Glutamatergic neuron (in vitro differentiated cells): ENCODE measurements around the gene LHFPL2. TPM values are rescaled to one million over a fixed set of nuclear protein-coding genes. Genes with fewer than 3 reads are reported as not detected.

Experiments
- DNase-seq: peaks from one replicate; pipeline ENCODE4 v3.0.0; 2022
- H3K27ac Mint-ChIP-seq: one replicate; pipeline ENCODE4 v1.8.0; 2020; ENCODE audit warnings: mild to moderate bottlenecking, mixed read lengths, inconsistent platforms; ENCODE audit not compliant: unreplicated experiment
- H3K27me3 Mint-ChIP-seq: one replicate; pipeline ENCODE4 v1.8.0; 2020; ENCODE audit warnings: mild to moderate bottlenecking, moderate library complexity, mixed read lengths, inconsistent platforms; ENCODE audit not compliant: unreplicated experiment
- H3K36me3 Mint-ChIP-seq: one replicate; pipeline ENCODE4 v1.8.0; 2020; ENCODE audit warnings: mild to moderate bottlenecking, mixed read lengths, inconsistent platforms; ENCODE audit not compliant: unreplicated experiment
- H3K4me1 Mint-ChIP-seq: one replicate; pipeline ENCODE4 v1.8.0; 2020; ENCODE audit warnings: mild to moderate bottlenecking, low read depth, mixed read lengths, inconsistent platforms; ENCODE audit not compliant: unreplicated experiment
- H3K4me3 Mint-ChIP-seq: one replicate; pipeline ENCODE4 v1.8.0; 2020; ENCODE audit warnings: mild to moderate bottlenecking, mixed read lengths, inconsistent platforms; ENCODE audit not compliant: unreplicated experiment
- H3K9me3 Mint-ChIP-seq: one replicate; pipeline ENCODE4 v1.8.0; 2020; ENCODE audit warnings: mild to moderate bottlenecking, moderate library complexity, mixed read lengths, inconsistent platforms; ENCODE audit not compliant: unreplicated experiment
- total RNA-seq: library from RNA; stranded (reverse); fragmentation: NEBNext Ultra II Directional; extraction: Animal tissue kit (Norgen Biotek cat#: 25700); gene quantifications from one replicate; pipeline ENCODE4 v1.2.1, GENCODE V29; 2021; ENCODE audit not compliant: unreplicated experiment
- TF ChIP-seq, protein P1 (sequence below): fragments of 200-600 bp; sonication (generic); IDR thresholded peaks from one replicate; pipeline ENCODE4 v1.5.0; 2021; ENCODE audit not compliant: partially characterized antibody, unreplicated experiment

Gene LHFPL2
- total RNA-seq, 1 donor from 2014 or later, result 2.5 TPM

DNA sequence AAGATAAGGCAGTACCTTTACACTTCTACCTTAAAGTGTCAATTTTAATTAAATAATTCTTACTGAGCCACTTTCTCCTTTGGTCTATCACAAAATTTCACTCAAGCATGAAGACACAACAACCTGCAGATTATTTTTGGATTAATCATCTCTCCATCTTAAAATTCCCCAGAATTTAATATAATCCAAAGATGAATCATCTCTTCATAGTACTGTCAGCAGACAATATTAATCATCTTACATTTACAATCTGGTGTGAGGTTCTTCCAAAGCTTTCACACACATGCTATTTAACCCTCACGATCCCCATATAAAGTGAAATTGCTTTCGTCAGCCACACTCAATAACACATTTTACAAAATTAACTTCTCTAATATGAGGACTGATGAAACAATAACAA is 43.0 kb downstream of the LHFPL2 start:
- TF ChIP-seq, protein P1, sequence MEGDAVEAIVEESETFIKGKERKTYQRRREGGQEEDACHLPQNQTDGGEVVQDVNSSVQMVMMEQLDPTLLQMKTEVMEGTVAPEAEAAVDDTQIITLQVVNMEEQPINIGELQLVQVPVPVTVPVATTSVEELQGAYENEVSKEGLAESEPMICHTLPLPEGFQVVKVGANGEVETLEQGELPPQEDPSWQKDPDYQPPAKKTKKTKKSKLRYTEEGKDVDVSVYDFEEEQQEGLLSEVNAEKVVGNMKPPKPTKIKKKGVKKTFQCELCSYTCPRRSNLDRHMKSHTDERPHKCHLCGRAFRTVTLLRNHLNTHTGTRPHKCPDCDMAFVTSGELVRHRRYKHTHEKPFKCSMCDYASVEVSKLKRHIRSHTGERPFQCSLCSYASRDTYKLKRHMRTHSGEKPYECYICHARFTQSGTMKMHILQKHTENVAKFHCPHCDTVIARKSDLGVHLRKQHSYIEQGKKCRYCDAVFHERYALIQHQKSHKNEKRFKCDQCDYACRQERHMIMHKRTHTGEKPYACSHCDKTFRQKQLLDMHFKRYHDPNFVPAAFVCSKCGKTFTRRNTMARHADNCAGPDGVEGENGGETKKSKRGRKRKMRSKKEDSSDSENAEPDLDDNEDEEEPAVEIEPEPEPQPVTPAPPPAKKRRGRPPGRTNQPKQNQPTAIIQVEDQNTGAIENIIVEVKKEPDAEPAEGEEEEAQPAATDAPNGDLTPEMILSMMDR, result no peak
- Mint-ChIP-seq H3K9me3 (peaks cover 8% of the 10 kb centered on the region), H3K27ac (no peak overlapping the region), H3K27me3 (peaks cover 4% of the 10 kb centered on the region), H3K4me1 (no peaks in the 10 kb centered on the region), H3K4me3 (no peak overlapping the region), H3K36me3 (no peaks in the 10 kb centered on the region)
- no peak for DNase-seq

DNA sequence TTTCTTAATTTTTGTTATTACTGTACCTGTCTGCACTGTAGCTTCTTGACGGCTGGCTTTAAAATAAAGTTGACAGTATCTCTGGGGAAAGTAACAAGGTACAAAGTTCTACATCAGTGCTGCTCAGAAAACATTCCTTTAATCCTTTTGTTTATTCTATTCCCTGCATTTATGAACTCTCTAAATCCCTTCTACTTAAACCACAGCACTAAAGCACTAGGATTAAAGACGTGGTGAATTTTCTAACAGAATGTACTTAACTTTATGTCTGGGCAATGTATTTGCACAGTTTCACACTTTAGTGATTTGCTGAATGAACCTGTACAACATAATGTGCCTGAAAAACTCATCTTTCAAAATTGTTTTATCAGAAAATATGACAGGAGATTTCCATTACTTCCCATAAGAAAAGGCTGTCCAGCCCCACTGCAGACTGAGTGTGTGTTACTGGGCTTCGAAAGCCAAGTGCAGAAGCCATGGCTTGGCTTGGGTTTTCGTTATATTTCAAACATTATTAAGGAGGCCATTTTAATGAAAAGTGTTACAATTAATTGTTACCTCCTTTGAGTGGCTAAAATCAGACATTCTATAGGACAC is 43.8 kb downstream of the LHFPL2 start:
- no peak for DNase-seq
- H3K27me3 Mint-ChIP-seq, result peaks cover 3% of the 10 kb centered on the region
- H3K27ac Mint-ChIP-seq, result no peak overlapping the region
- H3K36me3 Mint-ChIP-seq, result no peaks in the 10 kb centered on the region
- H3K4me3 Mint-ChIP-seq, result no peak overlapping the region
- peaks cover 8% of the 10 kb centered on the region for H3K9me3 Mint-ChIP-seq
- TF ChIP-seq, protein P1, result no peak
- H3K4me1 Mint-ChIP-seq, result no peaks in the 10 kb centered on the region

DNA sequence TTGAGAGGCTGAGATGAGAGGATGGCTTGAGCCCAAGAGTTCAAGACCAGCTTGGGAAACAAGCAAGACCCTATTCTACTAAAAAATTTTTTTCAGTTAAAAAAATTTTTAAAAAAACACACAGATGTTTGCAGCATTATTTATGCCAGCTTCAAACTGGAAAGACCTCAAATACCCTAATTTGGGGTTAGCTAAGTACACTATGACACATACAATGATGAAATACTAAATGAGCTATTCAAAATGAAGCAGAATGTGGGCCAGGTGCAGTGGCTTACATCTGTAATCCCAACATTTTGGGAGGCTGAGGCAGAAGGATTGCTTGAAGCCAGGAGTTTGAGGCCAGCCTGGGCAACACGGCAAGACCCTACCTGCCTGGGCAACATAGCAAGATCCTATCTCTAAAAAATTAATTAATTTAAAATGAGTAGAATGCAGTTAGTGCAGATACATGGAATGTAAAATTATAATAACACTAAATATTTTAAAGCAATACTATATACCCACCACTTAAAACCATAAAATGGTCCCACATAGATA is 44.9 kb downstream of the LHFPL2 start:
- no peaks in the 10 kb centered on the region for H3K36me3 Mint-ChIP-seq

DNA sequence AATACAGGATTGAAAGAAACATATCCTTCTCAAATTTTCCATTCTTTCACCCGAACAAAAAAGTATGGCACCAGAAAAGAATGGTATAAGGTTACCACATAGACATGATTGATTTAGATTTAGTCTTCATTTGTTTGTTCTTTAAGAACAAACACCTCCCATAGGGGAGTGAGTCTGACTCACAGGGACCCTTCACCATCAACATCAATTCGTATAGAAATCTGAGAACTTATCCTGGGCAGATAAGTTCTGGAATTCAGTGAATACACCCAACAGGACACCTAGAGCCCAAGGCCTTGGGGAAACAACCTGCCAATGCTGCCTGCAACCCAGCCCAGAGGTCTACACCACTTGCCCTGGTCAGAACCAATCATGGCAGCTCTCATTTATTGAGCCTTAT is 46.2 kb downstream of the LHFPL2 start:
- no peak overlapping the region for H3K4me3 Mint-ChIP-seq
- no peak overlapping the region for H3K27ac Mint-ChIP-seq
- DNase-seq, result no peak
- H3K9me3 Mint-ChIP-seq, result peaks cover 8% of the 10 kb centered on the region
- no peaks in the 10 kb centered on the region for H3K4me1 Mint-ChIP-seq
- H3K27me3 Mint-ChIP-seq, result peaks cover 7% of the 10 kb centered on the region
- H3K36me3 Mint-ChIP-seq, result no peaks in the 10 kb centered on the region
- TF ChIP-seq, protein P1, result no peak

More for the DNA sequence above, 44.9 kb downstream of the LHFPL2 start:
- Mint-ChIP-seq H3K4me1 (no peaks in the 10 kb centered on the region), H3K9me3 (peaks cover 9% of the 10 kb centered on the region), H3K27ac (no peak overlapping the region), H3K4me3 (no peak overlapping the region), H3K27me3 (peaks cover 3% of the 10 kb centered on the region)
- DNase-seq, result no peak
- TF ChIP-seq, protein P1, result no peak

DNA sequence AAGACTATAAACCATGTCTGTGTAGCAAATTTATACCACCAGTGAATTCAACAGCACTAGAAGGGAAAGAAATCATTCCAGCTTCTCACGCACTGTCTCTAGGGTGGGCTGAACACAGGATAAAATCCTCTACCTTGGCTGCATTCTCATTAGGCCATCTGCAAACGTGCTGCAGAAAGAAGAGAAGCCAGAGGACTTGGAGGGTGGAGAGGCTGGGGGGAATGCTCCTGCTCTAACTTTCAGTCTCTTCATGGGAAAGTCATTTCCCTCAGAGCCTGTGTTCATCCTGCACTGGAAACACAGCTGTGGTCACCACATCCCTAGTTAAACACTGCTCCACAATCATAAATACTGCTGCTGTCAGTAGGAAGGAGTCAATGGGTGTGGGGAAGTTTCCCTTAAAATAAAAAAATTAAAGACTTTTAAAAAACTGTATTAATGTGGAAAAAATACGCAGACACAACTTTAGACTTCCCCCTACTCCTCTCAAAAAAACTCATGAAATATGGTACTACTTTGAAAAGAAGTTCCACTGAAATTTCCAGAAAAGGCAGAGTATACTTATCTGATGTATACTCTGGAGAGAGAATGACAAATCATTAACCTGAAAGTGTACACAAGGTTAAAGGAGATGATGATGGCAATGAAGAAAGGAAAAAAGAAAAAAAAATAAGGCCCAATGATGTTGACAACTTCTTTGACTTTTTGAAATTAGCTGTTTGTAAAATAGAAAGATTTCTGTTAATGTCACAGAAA is 46.8 kb downstream of the LHFPL2 start:
- no peak overlapping the region for H3K27ac Mint-ChIP-seq
- H3K4me3 Mint-ChIP-seq, result no peak overlapping the region
- no peaks in the 10 kb centered on the region for H3K36me3 Mint-ChIP-seq
- H3K27me3 Mint-ChIP-seq, result peaks cover 5% of the 10 kb centered on the region
- peaks cover 5% of the 10 kb centered on the region for H3K9me3 Mint-ChIP-seq
- DNase-seq, result no peak
- TF ChIP-seq, protein P1, result no peak
- H3K4me1 Mint-ChIP-seq, result no peaks in the 10 kb centered on the region
